ENCODE data around the gene MPV17L.
"Not testable (repeated sequence)": the region's sequence is repeated elsewhere in the genome, so short reads cannot be mapped to it uniquely, and the experiment has no call there.

Gene MPV17L

GRCh38 chr16:15453296-15453695, 57.7 kb downstream of the MPV17L start:
- ATAC-seq, H3K9me3 Mint-ChIP-seq, H3K4me3 Mint-ChIP-seq, H3K4me1 Mint-ChIP-seq, H3K36me3 Mint-ChIP-seq, H3K27me3 Mint-ChIP-seq, H3K27ac Mint-ChIP-seq: not testable (repeated sequence)

GRCh38 chr16:15454933-15455332, 59.4 kb downstream of the MPV17L start:
- H3K4me1 Mint-ChIP-seq, H3K27ac Mint-ChIP-seq, ATAC-seq, H3K36me3 Mint-ChIP-seq, H3K9me3 Mint-ChIP-seq, H3K4me3 Mint-ChIP-seq, H3K27me3 Mint-ChIP-seq: not testable (repeated sequence)

GRCh38 chr16:15457400-15457799, 61.8 kb downstream of the MPV17L start:
- no peak for ATAC-seq
- H3K36me3 Mint-ChIP-seq = peaks cover 8% of the 10 kb centered on the region
- no peak overlapping the region for H3K27ac Mint-ChIP-seq
- H3K4me3 Mint-ChIP-seq = no peak overlapping the region
- no peaks in the 10 kb centered on the region for H3K27me3 Mint-ChIP-seq
- H3K9me3 Mint-ChIP-seq = peaks cover 5% of the 10 kb centered on the region
- H3K4me1 Mint-ChIP-seq = no peaks in the 10 kb centered on the region

- no peak overlapping the region for H3K4me3 Mint-ChIP-seq
- ATAC-seq = no peak
- H3K4me1 Mint-ChIP-seq = no peaks in the 10 kb centered on the region
- no peak overlapping the region for H3K27ac Mint-ChIP-seq
- peaks cover 5% of the 10 kb centered on the region for H3K9me3 Mint-ChIP-seq
- no peaks in the 10 kb centered on the region for H3K27me3 Mint-ChIP-seq
- peaks cover 8% of the 10 kb centered on the region for H3K36me3 Mint-ChIP-seq
Measured at GRCh38 chr16:15457958-15458357, 62.4 kb downstream of the MPV17L start.

GRCh38 chr16:15459791-15460190, 64.2 kb downstream of the MPV17L start:
- Mint-ChIP-seq H3K4me1 (no peaks in the 10 kb centered on the region), H3K27me3 (no peaks in the 10 kb centered on the region), H3K4me3 (no peak overlapping the region), H3K27ac (no peak overlapping the region), H3K36me3 (peaks cover 8% of the 10 kb centered on the region), H3K9me3 (peaks cover 5% of the 10 kb centered on the region)
- ATAC-seq = no peak

- no peak for ATAC-seq
- no peaks in the 10 kb centered on the region for H3K27me3 Mint-ChIP-seq
- H3K4me3 Mint-ChIP-seq = no peak overlapping the region
- H3K27ac Mint-ChIP-seq = no peak overlapping the region
- no peaks in the 10 kb centered on the region for H3K4me1 Mint-ChIP-seq
- peaks cover 8% of the 10 kb centered on the region for H3K36me3 Mint-ChIP-seq
- peaks cover 5% of the 10 kb centered on the region for H3K9me3 Mint-ChIP-seq
Measured at GRCh38 chr16:15460601-15461000, 65.0 kb downstream of the MPV17L start.

GRCh38 chr16:15461376-15461775, 65.8 kb downstream of the MPV17L start:
- Mint-ChIP-seq H3K27me3 (no peaks in the 10 kb centered on the region), H3K27ac (no peak overlapping the region), H3K4me1 (no peaks in the 10 kb centered on the region), H3K36me3 (peaks cover 8% of the 10 kb centered on the region), H3K4me3 (no peak overlapping the region), H3K9me3 (peaks cover 5% of the 10 kb centered on the region)
- ATAC-seq = no peak

Data from stimulated activated memory B cell treated with anti-CD40 and anti-IgM and Interleukin-4, amounts not matched to agents 10 μg/mL and 1 μg/mL and 100 μg/mL, for 72 hours (primary cell).